AG04449 (cell line): ENCODE results near the gene FAM174C.

Experiments
- CTCF ChIA-PET: fragments of 350-600 bp; formaldehyde crosslinking; extraction: SDS; loops from one replicate; lab custom pipeline; 2021; ENCODE audit warnings: antibody characterized with exemption; lab: Yijun Ruan, JAX
- POLR2A ChIA-PET: fragments of 400-600, 350-600 bp; formaldehyde crosslinking; extraction: SDS; loops from one replicate; lab custom pipeline; 2020; ENCODE audit warnings: antibody characterized with exemption, inconsistent platforms; lab: Yijun Ruan, JAX
- DNase-seq: peaks from one replicate; pipeline ENCODE4 v3.0.0-alpha.2; 2010; ENCODE audit warnings: low read depth, low spot score
- H3K4me3 ChIP-seq: 2 replicates; pipeline ENCODE4 v1.5.1; 2011; ENCODE audit warnings: low read depth, mild to moderate bottlenecking, control low read depth, low read length
- TF ChIP-seq, protein P1 (sequence below): IDR thresholded peaks from one replicate; pipeline ENCODE4 v1.5.1; 2011; ENCODE audit warnings: mild to moderate bottlenecking, moderate library complexity, low read length, control low read depth, inconsistent platforms; ENCODE audit not compliant: insufficient read depth; ENCODE audit errors: missing control alignments

The FAM174C gene

DNA sequence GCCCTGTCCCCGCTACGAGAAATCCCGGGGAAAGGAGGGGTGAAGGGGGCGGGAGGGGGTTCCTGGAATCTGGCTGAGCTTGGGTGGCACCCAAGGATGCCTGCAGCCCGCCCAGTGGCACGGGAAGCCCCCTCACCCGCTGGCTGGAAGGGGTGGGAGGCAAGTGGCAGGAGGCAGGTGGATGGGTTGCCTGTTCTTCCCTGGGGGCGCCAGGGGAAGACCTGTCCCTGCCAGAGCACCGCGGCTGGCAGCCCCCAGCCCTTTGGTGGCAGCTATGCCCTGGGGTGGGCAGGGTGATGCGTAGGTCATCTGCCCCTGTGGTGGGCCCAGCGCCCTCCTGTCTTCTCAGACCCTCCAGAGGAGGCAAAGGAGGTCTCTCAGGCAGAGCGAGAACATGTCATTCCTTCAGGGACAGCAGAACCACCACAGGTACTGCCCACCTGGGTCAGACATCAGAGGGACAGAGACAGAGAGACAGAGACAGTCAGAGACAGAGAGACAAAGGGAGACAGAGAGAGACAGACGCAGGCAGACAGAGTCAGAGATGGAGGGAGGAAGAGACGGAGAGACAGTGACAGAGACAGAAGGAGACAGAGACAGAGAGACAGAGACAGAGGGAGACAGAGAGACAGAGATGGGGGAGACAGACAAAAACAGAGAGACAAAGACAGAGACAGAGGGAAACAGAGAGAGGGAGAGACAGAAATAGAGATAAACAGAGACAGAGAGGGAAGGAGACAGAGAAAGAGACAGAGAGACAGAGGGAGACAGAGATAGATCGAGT lies 47.1 kb downstream of the FAM174C start:
- CTCF ChIA-PET: no interaction called here
- TF ChIP-seq, protein P1, sequence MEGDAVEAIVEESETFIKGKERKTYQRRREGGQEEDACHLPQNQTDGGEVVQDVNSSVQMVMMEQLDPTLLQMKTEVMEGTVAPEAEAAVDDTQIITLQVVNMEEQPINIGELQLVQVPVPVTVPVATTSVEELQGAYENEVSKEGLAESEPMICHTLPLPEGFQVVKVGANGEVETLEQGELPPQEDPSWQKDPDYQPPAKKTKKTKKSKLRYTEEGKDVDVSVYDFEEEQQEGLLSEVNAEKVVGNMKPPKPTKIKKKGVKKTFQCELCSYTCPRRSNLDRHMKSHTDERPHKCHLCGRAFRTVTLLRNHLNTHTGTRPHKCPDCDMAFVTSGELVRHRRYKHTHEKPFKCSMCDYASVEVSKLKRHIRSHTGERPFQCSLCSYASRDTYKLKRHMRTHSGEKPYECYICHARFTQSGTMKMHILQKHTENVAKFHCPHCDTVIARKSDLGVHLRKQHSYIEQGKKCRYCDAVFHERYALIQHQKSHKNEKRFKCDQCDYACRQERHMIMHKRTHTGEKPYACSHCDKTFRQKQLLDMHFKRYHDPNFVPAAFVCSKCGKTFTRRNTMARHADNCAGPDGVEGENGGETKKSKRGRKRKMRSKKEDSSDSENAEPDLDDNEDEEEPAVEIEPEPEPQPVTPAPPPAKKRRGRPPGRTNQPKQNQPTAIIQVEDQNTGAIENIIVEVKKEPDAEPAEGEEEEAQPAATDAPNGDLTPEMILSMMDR: no peak
- H3K4me3 ChIP-seq: no peak overlapping the region
- no peak for DNase-seq
- POLR2A ChIA-PET: interaction anchor here (0.6 kb wide), 1 partner anchor 41 kb away, joined by 3 read pairs; no protein-coding TSS in a partner anchor

DNA sequence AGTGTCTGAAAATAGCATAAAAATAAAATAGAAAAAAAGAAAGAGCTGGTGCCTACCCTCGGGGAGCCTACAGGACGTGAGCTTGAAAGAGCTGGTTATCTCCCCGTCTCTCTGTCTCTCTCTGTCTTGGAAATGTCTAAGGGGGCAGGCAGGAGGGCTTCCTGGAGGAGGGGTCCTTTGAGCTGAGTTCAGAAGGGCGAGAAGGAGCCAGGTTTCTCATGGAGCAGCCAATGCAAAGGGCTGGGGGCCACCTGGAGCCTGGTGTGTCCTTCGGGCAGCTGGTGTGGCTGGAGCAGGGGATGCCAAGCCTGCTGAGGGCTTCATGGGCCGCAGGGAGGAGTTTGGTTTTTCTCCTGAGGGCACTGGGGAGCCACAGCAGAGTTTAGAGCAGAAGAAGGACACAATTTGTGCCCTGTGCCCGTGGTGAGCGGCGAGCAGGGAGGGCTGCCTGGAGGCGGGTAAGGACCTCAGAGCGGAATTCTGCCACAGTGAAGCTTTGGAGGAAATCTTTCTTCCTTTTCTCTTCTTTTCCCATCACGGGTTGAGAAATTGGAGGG lies 49.0 kb downstream of the FAM174C start:
- TF ChIP-seq, protein P1: no peak
- DNase-seq: no peak
- ChIA-PET POLR2A (no interaction called here), CTCF (interaction anchor here (1.4 kb wide), 1 partner anchor 9 kb away, joined by 14 read pairs; no protein-coding TSS in a partner anchor)
- H3K4me3 ChIP-seq: no peak overlapping the region

DNA sequence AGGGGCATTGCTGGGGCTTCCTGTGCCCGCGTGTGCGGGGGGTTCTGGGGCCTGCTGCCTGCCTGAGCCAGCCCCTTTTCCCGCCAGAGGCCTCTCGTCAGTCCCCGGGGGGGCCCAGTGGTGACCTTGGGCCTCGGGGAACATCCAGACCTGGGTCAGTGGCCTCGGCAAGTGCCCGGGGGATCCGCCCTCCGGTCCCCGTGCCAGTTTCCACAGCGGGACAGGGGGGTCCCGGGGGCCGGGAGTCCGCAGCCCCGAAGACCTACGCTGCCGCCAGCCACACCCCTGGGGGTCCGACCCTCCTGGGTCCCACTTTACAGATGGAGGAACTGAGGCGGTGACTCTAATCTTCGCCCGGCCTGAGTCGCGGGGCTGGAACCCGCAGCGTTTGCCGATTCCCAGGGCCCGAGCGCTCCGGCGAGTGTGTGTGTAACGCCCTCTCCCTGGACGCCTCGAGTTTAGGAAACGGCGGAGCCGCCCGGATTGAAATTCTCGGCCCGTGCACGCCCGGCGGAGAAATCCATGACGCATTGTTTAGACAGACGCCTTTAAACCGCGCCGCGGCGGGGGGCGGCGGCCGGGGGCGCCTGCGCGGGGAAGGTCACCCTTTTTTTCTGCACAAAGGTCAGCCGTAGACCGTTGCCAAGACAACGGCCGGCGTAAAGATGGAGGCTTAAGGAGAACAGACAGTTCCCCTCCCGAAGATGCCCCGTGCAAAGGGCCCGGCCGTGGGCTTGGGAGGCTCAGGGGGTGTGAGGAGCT lies 49.7 kb downstream of the FAM174C start:
- POLR2A ChIA-PET: no interaction called here
- DNase-seq: no peak
- TF ChIP-seq, protein P1: no peak
- CTCF ChIA-PET: interaction anchor here (1.4 to 3.1 kb wide), 2 partner anchors 9 kb away, joined by 14 to 18 read pairs; no protein-coding TSS in a partner anchor
- peak overlapping the region; percentile 48 for H3K4me3 ChIP-seq

DNA sequence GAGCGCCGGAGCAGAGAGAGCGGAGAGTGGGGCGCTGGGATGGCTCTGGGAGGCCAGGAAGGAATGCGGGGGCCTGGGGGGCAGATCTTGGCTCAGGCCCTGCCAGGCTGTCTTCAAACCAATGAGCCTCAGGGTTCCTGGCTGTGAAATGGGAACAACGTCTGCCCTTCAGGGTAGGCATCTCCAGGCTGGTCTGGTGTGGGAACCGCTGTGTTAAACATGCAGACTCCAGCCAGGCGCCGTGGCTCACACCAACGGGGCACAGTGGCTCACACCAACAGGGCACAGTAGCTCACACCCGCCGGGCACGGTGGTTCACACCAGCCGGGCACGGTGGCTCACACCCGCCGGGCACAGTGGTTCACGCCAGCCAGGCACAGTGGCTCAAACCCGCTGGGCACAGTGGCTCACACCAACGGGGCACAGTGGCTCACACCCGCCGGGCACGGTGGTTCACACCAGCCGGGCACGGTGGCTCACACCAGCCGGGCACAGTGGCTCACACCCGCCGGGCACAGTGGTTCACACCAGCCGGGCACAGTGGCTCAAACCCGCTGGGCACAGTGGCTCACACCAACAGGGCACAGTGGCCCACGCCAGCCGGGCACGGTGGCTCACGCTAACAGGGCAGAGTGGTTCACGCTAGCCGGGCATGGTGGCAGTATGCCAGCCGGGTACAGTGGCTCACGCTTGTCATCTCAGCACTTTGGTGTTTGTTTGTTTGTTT lies 50.4 kb downstream of the FAM174C start:
- no peak for DNase-seq
- CTCF ChIA-PET: interaction anchor here (3.1 kb wide), 1 partner anchor 10 kb away, joined by 18 read pairs; no protein-coding TSS in a partner anchor

DNA sequence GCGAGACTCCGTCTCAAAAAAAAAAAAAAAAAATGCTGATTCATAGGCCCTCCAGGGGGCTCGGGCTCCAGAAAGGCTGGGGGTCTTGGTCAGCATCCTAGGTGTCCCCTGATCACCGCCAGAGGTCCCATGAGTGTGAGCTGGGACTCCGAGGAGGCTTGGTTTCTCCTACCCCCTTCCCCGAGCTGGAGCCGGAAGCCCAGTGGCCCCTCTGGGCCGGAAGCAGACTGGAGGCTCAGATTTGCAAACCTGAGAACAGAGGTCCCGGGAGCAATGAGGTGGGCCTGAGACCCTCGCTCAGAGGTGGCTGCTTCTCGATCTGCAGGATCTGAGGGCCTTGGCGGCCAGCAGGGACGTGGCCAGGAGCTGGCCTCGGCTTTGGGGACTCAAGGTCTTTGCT lies 51.8 kb downstream of the FAM174C start:
- CTCF ChIA-PET: interaction anchor here (0.7 to 3.1 kb wide), 3 partner anchors 11 to 47 kb away, joined by 3 to 18 read pairs (median 4); no protein-coding TSS in a partner anchor
- H3K4me3 ChIP-seq: no peak overlapping the region
- TF ChIP-seq, protein P1: no peak
- no peak for DNase-seq
- POLR2A ChIA-PET: interaction anchor here (0.6 kb wide), 1 partner anchor 262 kb away, joined by 3 read pairs; no protein-coding TSS in a partner anchor

More for the DNA sequence above, 50.4 kb downstream of the FAM174C start:
- TF ChIP-seq, protein P1: no peak
- peak overlapping the region; percentile 48 for H3K4me3 ChIP-seq
- POLR2A ChIA-PET: no interaction called here
